Keratinocyte (primary cell): ENCODE measurements around the gene MARVELD1. TPM values are rescaled to one million over a fixed set of nuclear protein-coding genes. Genes with fewer than 3 reads are reported as not detected.

Experiments used
- DNase-seq: peaks from one replicate; pipeline ENCODE4 v3.0.0-alpha.2; 2011; ENCODE audit warnings: low read depth, missing footprints, low spot score
- FAIRE-seq: peaks from 2 replicates; lab custom pipeline; 2011; peaks lifted over from hg19 to GRCh38; lab: Jason Lieb, UNC
- H2AFZ ChIP-seq: 2 replicates; pipeline ENCODE4 v1.6.0; 2012; ENCODE audit warnings: low read length, control low read depth, inconsistent platforms; ENCODE audit not compliant: control insufficient read depth
- H3K27ac ChIP-seq: 2 replicates; pipeline ENCODE4 v1.5.1; 2011; ENCODE audit warnings: low read length; ENCODE audit not compliant: control insufficient read depth, insufficient read depth
- H3K27me3 ChIP-seq: 3 replicates; pipeline ENCODE4 v1.6.0; 2011; ENCODE audit warnings: low read length; ENCODE audit not compliant: control insufficient read depth, insufficient read depth; ENCODE audit errors: extremely low read depth
- H3K36me3 ChIP-seq, 2 experiments: 2 replicates in 1 of 2; 3 replicates in 1 of 2; pipeline ENCODE4 v1.5.1; 2011; ENCODE audit warnings: low read length in 2 of 2, mild to moderate bottlenecking in 1 of 2; ENCODE audit not compliant: control insufficient read depth in 2 of 2, insufficient read depth in 2 of 2; ENCODE audit errors: extremely low read depth in 1 of 2
- H3K4me1 ChIP-seq: 3 replicates; pipeline ENCODE4 v1.5.1; 2011; ENCODE audit warnings: low read length; ENCODE audit not compliant: control insufficient read depth, insufficient read depth; ENCODE audit errors: extremely low read depth
- H3K4me2 ChIP-seq: 3 replicates; pipeline ENCODE4 v1.6.0; 2011; ENCODE audit warnings: low read depth, low read length; ENCODE audit not compliant: control insufficient read depth, insufficient read depth; ENCODE audit errors: extremely low read depth
- H3K4me3 ChIP-seq, 3 experiments: fragments of 200-600 bp in 1 of 3; sonication (generic) in 1 of 3; 2 replicates in 2 of 3; 3 replicates in 1 of 3; pipeline ENCODE4 v1.5.1; 2011 to 2016; ENCODE audit warnings: low read length in 3 of 3, mild to moderate bottlenecking in 3 of 3, control low read depth in 2 of 3, inconsistent platforms in 1 of 3, low read depth in 1 of 3, mixed read lengths in 1 of 3, mixed run types in 1 of 3, moderate library complexity in 1 of 3; ENCODE audit not compliant: control insufficient read depth in 2 of 3, insufficient read depth in 2 of 3; ENCODE audit errors: extremely low read depth in 1 of 3
- H3K79me2 ChIP-seq: 2 replicates; pipeline ENCODE4 v1.6.0; 2012; ENCODE audit warnings: low read length; ENCODE audit not compliant: control insufficient read depth, insufficient read depth
- H3K9ac ChIP-seq: 3 replicates; pipeline ENCODE4 v1.6.0; 2011; ENCODE audit warnings: low read length; ENCODE audit not compliant: control insufficient read depth, insufficient read depth; ENCODE audit errors: extremely low read depth
- H3K9me1 ChIP-seq: 3 replicates; pipeline ENCODE4 v1.6.0; 2011; ENCODE audit warnings: low read length; ENCODE audit not compliant: control insufficient read depth, insufficient read depth; ENCODE audit errors: extremely low read depth
- H3K9me3 ChIP-seq: 2 replicates; pipeline ENCODE4 v1.5.1; 2012; ENCODE audit warnings: low read depth, low read length; ENCODE audit not compliant: control insufficient read depth
- H4K20me1 ChIP-seq: 3 replicates; pipeline ENCODE4 v1.6.0; 2011; ENCODE audit warnings: low read length; ENCODE audit not compliant: control insufficient read depth, insufficient read depth; ENCODE audit errors: extremely low read depth
- CTCF ChIP-seq, 3 experiments: IDR thresholded peaks in 1 of 3; conservative IDR thresholded peaks in 1 of 3; optimal IDR thresholded peaks in 1 of 3; 2 replicates in 2 of 3; 3 replicates in 1 of 3; pipeline versions ENCODE3 to v1.5.1; 2011; ENCODE audit warnings: low read length in 3 of 3, mild to moderate bottlenecking in 3 of 3, moderate library complexity in 2 of 3, control low read depth in 1 of 3, inconsistent platforms in 1 of 3; ENCODE audit not compliant: insufficient read depth in 2 of 3; ENCODE audit errors: extremely low read depth in 1 of 3
- EZH2 ChIP-seq: IDR thresholded peaks from one replicate; pipeline ENCODE4 v1.6.1; 2012; ENCODE audit warnings: inconsistent platforms, mild to moderate bottlenecking, low read length, moderate library complexity
- dilution Hi-C: fragments of 300-500 bp; cut with MboI; formaldehyde crosslinking; loops from one replicate; pipeline ENCODE4 v1.7.0; 2020; ENCODE audit warnings: low sequenced_read_pairs; ENCODE audit not compliant: extremely low pct_ligation_motif_present
- polyA plus RNA-seq, 5 experiments: library from polyadenylated mRNA; depleted of rRNA in 3 of 5; stranded (reverse) in 3 of 5; stranded (forward) in 1 of 5; unstranded in 1 of 5; fragments of >200 nt; gene quantifications; 1 replicate in 1 of 5; 2 replicates in 3 of 5; 3 replicates in 1 of 5; pipeline versions ENCODE4 v1.2.1 to v1.2.3, GENCODE V29; 2011 to 2012; ENCODE audit warnings: missing spikeins in 2 of 5, low read depth in 1 of 5, low replicate concordance in 1 of 5

Gene MARVELD1
- polyA plus RNA-seq, 1 donor (not counting 4 experiments of a cell fraction or from before 2014, with no cell fraction given) = 39.7 TPM

GRCh38 chr10:97679594-97679993, 33.9 kb upstream of the MARVELD1 start:
- Histone ChIP-seq H3K79me2 (peaks cover 39% of the 10 kb centered on the region), H3K9me3 (no peaks in the 10 kb centered on the region), H3K27ac (no peak overlapping the region), H3K36me3 (peaks cover 30 to 52% of the 10 kb centered on the region in 2 experiments), H2AFZ (no peak overlapping the region), H3K4me3 (no peak overlapping the region), H3K4me1 (peaks cover 16% of the 10 kb centered on the region), H3K27me3 (no peaks in the 10 kb centered on the region), H3K9ac (no peak overlapping the region), H3K4me2 (no peak overlapping the region), H3K9me1 (no peaks in the 10 kb centered on the region), H4K20me1 (peaks cover 10% of the 10 kb centered on the region)
- TF ChIP-seq EZH2 (no peak), CTCF (optimal IDR thresholded peaks at IDR 0.05 in 1 of 3, IDR thresholded peaks at IDR 0.05 in 1 of 3, conservative IDR thresholded peaks at IDR 0.05 in 1 of 3; ENCODE audit: extremely low read depth in 1 of 3, insufficient read depth in 2 of 3, low read length in 3 of 3) (no peak)
- dilution Hi-C loops = no loop called here
- FAIRE-seq = no peak
- DNase-seq = no peak

- dilution Hi-C loops = no loop called here
- H3K4me1 ChIP-seq = peaks cover 20% of the 10 kb centered on the region
- FAIRE-seq = no peak
- H4K20me1 ChIP-seq = peaks cover 9% of the 10 kb centered on the region
- H3K36me3 ChIP-seq = peaks cover 13 to 40% of the 10 kb centered on the region in 2 experiments
- no peak overlapping the region for H3K4me2 ChIP-seq
- TF ChIP-seq CTCF (optimal IDR thresholded peaks at IDR 0.05 in 1 of 3, IDR thresholded peaks at IDR 0.05 in 1 of 3, conservative IDR thresholded peaks at IDR 0.05 in 1 of 3; ENCODE audit: extremely low read depth in 1 of 3, insufficient read depth in 2 of 3, low read length in 3 of 3) (no peak), EZH2 (no peak)
- H3K4me3 ChIP-seq = no peak overlapping the region
- no peak overlapping the region for H3K9ac ChIP-seq
- no peaks in the 10 kb centered on the region for H3K9me1 ChIP-seq
- no peaks in the 10 kb centered on the region for H3K9me3 ChIP-seq
- H3K27ac ChIP-seq = no peak overlapping the region
- no peaks in the 10 kb centered on the region for H3K27me3 ChIP-seq
- peak; percentile 38 for DNase-seq
- H2AFZ ChIP-seq = no peak overlapping the region
- H3K79me2 ChIP-seq = peaks cover 63% of the 10 kb centered on the region
These were observed 31.5 kb upstream of the MARVELD1 start for GRCh38 chr10:97682042-97682441.
